Stimulated activated CD4-positive, alpha-beta T cell treated with anti-CD3 and anti-CD28 coated beads, Interleukin-2, amount 100 ng/mL, for 24 hours (primary cell): ENCODE results near the gene STK32C.
"Not testable (repeated sequence)": the region's sequence is repeated elsewhere in the genome, so short reads cannot be mapped to it uniquely, and the experiment has no call there.

Experiments used
- DNase-seq, 2 donors: peaks; one replicate each; pipeline ENCODE4 v3.0.0-alpha.2; 2020

STK32C gene

DNA sequence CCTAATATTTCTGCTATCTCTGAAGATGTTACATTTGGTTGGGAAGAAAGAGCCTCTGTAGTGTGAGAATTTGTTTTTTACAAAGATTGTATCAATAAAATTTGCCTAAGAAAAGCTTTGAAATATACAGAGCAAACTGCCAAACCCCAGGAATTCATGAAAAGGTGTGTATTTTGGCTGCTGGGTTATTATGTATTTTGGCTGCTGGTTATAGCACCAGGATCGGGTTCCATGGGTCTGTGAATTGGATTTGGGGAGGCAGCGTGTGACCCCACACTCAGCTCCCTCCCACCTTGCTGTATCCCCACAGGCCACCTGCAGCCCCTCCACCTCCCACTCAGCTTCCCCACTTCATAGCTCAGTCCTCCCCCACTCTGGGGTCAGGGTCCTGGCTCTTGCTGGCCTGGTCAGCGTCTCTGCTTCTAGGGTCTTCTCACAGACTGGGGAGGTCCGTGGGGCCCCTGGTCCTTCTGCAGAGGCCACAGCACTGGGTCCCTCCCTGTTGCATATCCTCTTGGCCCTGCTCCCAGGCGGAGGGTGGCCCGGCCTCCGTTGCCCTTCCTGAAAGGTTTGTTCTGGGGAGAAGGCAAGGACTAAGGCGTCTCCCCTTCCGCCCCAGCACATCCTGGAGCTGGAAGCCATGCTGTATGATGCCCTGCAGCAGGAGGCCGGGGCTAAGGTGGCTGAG, 145.0 kb downstream of the STK32C start:
- DNase-seq, result no peak

DNA sequence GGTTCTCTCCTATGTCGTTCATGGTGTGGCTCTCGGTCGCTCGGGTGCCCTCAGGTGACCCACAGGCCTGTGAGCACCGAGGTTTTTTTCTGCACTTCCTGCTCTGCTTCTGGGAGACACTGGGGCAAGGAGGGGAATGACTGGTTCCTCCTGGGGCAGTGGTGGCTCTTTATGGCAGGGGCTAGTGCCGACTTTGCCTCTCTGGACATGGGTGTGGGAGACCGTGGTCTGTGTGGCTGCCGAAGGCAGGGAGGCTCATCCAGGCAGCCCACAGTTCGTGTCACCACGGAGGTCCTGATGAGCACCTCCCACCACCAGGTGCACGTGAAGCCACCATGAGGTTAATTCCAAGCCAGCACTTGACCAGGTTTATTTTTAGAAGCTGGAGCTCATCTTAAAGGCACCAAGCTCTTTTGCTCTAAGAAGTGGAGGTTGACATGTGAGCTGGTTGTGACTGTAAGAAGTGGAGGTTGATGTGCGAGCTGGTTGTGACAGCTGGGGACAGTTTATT, 145.7 kb downstream of the STK32C start:
- peak in 1 of 2 donors; percentile 20 for DNase-seq

DNA sequence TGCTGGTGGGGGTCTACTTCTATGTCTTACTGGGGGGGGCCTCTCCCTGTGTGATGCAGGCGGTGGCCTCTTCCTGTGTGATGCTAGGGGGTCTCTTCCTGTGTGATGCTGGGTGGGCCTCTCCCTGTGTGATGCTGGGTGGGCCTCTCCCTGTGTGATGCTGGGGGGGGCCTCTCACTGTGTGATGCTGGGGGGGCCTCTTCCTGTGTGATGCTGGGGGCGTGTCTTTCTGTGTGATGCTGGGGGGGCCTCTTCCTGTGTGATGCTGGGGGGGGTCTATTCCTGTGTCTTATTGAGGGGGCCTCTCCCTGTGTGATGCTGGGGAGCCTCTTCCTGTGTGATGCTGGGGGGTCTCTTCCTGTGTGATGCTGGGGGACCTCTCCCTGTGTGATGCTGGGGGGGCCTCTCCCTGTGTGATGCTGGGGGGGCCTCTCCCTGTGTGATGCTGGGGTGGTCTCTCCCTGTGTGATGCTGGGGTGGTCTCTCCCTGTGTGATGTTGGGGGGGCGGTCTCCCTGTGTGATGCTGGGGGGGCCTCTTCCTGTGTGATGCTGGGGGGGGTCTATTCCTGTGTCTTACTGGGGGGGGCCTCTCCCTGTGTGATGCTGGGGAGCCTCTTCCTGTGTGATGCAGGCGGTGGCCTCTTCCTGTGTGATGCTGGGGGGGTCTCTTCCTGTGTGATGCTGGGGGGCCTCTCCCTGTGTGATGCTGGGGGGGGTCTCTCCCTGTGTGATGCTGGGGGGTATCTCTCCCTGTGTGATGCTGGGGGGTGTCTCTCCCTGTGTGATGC, 146.7 kb downstream of the STK32C start:
- DNase-seq, result peak in 1 of 2 donors; percentile 18

DNA sequence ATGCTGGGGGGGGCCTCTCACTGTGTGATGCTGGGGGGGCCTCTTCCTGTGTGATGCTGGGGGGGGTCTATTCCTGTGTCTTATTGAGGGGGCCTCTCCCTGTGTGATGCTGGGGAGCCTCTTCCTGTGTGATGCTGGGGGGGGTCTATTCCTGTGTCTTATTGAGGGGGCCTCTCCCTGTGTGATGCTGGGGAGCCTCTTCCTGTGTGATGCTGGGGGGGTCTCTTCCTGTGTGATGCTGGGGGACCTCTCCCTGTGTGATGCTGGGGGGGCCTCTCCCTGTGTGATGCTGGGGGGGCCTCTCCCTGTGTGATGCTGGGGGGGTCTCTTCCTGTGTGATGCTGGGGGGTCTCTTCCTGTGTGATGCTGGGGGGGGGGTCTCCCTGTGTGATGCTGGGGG, 147.5 kb downstream of the STK32C start:
- DNase-seq, result not testable (repeated sequence)

DNA sequence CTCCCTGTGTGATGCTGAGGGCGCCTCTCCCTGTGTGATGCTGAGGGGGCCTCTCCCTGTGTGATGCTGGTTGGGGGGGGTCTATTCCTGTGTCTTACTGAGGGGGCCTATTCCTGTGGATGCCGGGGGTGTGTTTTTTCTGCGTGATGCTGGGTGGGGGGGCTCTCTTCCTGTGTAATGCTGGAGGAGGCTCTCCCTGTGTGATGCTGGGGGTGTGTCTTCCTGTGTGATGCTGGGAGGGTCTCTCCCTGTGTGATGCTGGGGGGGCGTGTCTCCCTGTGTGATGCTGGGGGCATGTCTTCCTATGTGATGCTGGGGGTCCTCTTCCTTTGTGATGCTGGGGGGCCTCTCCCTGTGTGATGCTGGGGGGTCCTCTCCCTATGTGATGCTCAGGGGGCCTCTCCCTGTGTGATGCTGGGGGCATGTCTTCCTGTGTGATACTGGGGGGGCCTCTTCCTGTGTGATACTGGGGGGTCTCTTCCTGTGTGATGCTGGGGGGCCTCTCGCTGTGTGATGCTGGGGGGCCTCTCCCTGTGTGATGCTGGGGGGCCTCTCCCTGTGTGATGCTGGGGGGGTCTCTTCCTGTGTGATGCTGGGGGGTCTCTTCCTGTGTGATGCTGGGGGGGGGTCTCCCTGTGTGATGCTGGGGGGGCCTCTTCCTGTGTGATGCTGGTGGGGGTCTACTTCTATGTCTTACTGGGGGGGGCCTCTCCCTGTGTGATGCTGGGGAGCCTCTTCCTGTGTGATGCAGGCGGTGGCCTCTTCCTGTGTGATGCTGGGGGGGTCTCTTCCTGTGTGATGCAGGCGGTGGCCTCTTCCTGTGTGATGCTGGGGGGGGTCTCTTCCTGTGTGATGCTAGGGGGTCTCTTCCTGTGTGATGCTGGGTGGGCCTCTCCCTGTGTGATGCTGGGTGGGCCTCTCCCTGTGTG, 148.2 kb downstream of the STK32C start:
- peak in 1 of 2 donors; percentile 13 for DNase-seq

DNA sequence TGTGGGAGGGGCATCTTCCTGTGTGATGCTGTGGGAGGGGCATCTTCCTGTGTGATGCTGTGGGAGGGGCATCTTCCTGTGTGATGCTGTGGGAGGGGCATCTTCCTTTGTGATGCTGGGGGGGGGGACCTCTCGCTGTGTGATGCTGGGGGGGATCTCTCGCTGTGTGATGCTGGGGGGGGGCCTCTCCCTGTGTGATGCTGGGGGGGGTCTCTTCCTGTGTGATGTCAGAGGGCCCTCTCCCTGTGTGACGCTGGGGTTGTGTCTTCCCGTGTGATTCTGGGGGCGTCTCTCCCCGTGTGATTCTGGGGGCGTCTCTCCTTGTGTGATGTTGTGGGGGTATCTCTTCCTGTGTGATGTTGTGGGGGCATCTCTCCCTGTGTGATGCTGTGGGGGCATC, 148.9 kb downstream of the STK32C start:
- no peak for DNase-seq

DNA sequence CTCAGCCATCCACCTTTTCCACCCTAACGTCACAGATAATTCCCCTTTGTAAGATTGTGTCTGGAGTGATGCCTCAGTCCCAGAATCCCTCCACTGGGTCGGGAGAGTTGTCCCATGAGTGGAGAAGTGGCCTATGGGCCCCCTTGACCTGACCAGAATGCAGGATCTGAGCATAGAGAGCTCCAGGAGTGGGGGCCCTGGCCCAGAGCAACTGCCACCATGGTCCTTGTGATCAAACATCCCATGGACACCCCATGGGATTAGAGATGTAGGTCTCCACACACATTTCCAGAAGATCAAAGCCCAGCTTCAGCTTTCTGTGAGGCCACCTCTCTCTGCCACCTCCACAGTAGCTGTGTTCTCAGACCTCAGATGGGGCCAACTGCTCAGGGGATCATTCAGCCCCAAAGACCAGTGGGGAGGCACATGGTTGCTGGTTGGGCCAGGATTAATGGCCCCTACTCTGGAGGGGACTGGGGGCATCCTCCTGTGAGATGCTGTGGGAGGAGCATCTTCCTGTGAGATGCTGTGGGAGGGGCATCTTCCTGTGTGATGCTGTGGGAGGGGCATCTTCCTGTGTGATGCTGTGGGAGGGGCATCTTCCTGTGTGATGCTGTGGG, 149.5 kb downstream of the STK32C start:
- peak in 1 of 2 donors; percentile 18 for DNase-seq
